ENCODE measurements around the gene PTCRA.
"Not testable (repeated sequence)": the region's sequence is repeated elsewhere in the genome, so short reads cannot be mapped to it uniquely, and the experiment has no call there.

Gene PTCRA

DNA sequence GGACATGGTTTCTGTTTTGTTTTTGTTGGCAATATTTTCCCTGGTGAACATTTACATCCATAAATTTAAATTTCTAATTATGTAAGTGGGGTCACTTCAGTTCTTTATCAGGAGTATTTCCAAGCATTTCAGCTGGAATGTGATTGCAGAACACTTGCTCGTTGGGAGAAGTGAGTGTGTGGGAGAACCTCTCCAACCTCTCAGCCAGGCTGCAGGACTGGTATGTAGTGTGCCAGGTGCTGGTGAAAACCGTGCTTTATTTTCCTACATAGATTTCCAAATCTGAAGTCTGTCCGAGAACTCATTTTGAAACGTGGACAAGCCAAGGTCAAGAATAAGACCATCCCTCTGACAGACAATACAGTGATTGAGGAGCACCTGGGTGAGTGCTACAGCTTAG is 30.2 kb upstream of the PTCRA start:
- TF ChIP-seq, protein P1, sequence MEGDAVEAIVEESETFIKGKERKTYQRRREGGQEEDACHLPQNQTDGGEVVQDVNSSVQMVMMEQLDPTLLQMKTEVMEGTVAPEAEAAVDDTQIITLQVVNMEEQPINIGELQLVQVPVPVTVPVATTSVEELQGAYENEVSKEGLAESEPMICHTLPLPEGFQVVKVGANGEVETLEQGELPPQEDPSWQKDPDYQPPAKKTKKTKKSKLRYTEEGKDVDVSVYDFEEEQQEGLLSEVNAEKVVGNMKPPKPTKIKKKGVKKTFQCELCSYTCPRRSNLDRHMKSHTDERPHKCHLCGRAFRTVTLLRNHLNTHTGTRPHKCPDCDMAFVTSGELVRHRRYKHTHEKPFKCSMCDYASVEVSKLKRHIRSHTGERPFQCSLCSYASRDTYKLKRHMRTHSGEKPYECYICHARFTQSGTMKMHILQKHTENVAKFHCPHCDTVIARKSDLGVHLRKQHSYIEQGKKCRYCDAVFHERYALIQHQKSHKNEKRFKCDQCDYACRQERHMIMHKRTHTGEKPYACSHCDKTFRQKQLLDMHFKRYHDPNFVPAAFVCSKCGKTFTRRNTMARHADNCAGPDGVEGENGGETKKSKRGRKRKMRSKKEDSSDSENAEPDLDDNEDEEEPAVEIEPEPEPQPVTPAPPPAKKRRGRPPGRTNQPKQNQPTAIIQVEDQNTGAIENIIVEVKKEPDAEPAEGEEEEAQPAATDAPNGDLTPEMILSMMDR (IDR thresholded peaks at IDR 0.05; ENCODE audit: borderline replicate concordance, control extremely low read depth, extremely low read depth, insufficient read depth, missing control alignments) = no peak
- no peak for DNase-seq (ENCODE audit: low spot score)
- in situ Hi-C loops (cut with MboI; ENCODE audit: low sequenced_read_pairs, unreplicated experiment) = no loop called here

DNA sequence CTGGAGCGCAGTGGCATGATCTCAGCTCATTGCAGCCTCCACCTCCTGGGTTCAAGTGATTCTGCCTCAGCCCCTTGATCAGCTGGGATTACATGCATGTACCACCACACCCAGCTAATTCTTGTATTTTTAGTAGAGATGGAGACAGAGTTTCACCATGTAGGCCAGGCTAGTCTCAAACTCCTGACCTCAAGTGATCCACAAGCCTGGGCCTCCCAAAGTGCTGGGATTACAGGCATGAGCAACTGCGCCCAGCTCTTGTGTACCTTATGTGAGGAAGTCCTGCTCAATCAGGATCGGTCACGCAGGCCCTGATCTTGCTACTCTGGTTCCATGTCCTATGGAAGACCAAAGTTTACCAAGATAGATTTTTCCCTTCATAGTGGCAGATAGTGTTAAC is 27.7 kb upstream of the PTCRA start:
- in situ Hi-C loops (cut with MboI; ENCODE audit: low sequenced_read_pairs, unreplicated experiment) = not testable (repeated sequence)

DNA sequence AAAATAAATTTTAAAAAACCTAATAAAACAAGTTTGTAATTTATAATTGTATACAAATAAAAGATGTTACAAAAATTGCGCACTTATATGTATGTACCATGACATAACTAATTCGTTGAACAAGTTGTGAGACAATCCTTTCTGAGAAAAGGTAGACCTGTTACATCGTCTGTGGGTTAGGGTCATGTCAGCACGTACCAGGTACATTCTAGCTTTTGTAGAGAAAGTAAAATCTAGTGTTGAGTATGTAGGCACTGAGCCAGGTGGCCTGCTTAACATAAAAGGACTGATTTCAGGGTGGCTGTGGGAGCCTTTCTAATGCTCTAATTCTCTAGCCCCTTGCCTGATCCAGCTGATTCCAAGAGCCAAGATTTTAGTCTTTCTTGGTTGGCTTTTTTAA is 26.0 kb upstream of the PTCRA start:
- TF ChIP-seq, protein P1 (IDR thresholded peaks at IDR 0.05; ENCODE audit: borderline replicate concordance, control extremely low read depth, extremely low read depth, insufficient read depth, missing control alignments) = no peak
- in situ Hi-C loops (cut with MboI; ENCODE audit: low sequenced_read_pairs, unreplicated experiment) = no loop called here
- no peak for DNase-seq (ENCODE audit: low spot score)

More for the DNA sequence above, 27.7 kb upstream of the PTCRA start:
- not testable (repeated sequence) for DNase-seq (ENCODE audit: low spot score)

DNA sequence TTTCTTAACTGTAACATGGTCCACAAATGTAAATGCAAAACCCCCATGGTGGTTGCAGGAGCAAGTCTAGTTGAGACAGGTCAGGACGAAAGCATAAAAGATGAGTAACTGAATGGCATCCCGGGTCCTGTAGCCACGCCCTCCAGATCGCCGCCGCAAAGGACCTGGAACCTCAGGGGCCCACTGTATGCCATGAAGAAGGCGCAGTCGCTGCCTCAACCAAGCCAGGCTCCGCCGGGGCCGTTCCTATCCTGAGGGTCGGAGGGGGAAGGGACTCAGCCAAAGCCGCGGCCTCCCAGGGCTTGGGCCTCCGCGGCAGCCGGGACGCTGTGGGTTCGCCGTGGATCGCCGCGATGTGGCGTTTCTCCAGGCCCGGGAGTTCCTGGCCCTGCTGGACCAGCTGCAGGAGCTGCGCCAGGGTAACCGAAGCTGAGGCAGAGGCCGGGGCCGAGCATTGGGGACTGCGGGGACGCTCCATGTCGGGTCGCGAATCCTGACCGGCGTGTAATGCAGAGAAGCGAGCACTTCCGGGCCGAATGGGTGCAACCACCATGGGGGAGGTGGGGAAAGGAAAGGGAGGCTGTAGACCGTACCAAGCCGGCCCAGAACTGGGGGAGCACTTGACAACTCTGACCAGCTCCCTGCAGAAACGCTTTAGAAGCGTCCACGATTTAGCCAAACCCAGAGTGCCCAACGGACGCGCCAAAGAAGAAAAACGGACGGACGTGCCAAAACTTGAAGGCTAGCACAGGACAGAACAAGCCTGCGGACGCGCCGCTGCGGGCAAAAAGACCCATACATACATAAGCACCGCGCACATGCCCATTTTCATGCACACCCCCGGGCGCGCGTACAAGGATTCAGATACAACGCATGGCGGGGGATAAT is 25.3 kb upstream of the PTCRA start:
- DNase-seq (ENCODE audit: low spot score) = peak; percentile 95
- TF ChIP-seq, protein P1 (IDR thresholded peaks at IDR 0.05; ENCODE audit: borderline replicate concordance, control extremely low read depth, extremely low read depth, insufficient read depth, missing control alignments) = no peak
- in situ Hi-C loops (cut with MboI; ENCODE audit: low sequenced_read_pairs, unreplicated experiment) = no loop called here

- TF ChIP-seq, protein P1 (IDR thresholded peaks at IDR 0.05; ENCODE audit: borderline replicate concordance, control extremely low read depth, extremely low read depth, insufficient read depth, missing control alignments) = no peak
- in situ Hi-C loops (cut with MboI; ENCODE audit: low sequenced_read_pairs, unreplicated experiment) = no loop called here
- peak; percentile 2 for DNase-seq (ENCODE audit: low spot score)
Observed at GRCh38 chr6:42891199-42891722, 24.6 kb upstream of the PTCRA start.

DNA sequence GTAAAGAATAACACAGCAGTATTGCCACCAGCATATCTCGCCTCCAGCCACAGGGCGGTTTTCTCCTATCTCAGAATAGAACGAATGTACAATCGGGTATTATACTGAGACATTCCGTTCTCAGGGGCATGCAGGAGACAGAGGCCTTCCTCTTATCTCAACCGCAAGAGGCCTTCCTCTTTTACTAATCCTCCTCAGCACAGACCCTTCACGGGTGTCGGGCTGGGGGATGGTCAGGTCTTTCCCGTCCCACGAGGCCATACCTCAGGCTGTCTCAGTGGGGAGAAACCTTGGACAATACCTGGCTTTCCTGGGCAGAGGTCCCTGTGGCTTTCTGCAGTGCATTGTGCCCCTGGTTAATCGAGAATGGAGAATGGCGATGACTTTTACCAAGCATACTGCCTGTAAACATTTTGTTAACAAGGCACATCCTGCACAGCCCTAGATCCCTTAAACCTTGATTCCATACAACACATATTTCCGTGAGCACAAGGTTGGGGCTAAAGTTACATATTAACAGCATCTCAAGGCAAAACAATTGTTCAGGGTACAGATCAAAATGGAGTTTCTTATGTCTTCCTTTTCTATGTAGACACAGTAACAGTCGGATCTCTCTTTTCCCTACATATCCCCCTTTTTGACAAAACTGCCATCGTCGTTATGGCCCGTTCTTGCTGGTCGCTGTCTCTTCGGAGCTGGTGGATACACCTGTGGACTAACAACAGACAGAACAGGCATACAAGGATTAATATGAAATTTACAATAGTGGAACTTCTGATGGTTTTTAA is 21.6 kb upstream of the PTCRA start:
- in situ Hi-C loops (cut with MboI; ENCODE audit: low sequenced_read_pairs, unreplicated experiment); DNase-seq (ENCODE audit: low spot score): not testable (repeated sequence)

DNA sequence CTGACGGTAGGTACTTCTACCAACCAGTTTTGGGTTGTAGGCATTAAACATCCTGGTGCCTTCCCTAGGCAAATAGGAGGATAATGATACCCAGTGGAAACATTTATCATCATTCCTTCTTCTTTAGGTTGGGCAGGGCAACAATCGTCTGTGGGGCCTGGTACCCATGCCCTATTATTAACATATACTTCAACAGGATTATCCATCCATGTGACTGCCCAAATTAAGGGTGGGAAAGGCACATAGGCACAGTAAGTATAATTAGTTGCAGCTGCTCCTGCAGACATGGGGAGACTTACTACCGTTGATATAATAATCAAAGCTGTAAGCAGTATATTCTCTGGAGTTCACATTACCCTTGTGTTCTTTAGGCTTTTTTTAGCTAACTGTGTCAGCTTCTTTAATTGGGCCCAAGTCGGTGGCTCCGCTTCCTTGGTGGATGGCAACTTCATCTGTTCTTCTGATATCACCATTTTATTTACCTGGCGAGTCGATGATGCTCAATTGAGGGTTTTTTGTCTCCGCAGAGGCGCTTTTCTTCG is 19.6 kb upstream of the PTCRA start:
- DNase-seq (ENCODE audit: low spot score) = no peak
- in situ Hi-C loops (cut with MboI; ENCODE audit: low sequenced_read_pairs, unreplicated experiment) = no loop called here
- TF ChIP-seq, protein P1 (IDR thresholded peaks at IDR 0.05; ENCODE audit: borderline replicate concordance, control extremely low read depth, extremely low read depth, insufficient read depth, missing control alignments) = no peak

All from GM13976 (cell line).